GM18909 (cell line): ENCODE results near the gene KSR2.
"Not testable (repeated sequence)": the region's sequence is repeated elsewhere in the genome, so short reads cannot be mapped to it uniquely, and the experiment has no call there.

ENCODE experiments used
- ATAC-seq: cut with Tn5 transposase; IDR thresholded peaks from one replicate; pipeline ENCODE4 v1.9.1; 2021; ENCODE audit warnings: mild to moderate bottlenecking; ENCODE audit not compliant: unreplicated experiment, poor library complexity

The KSR2 gene

DNA sequence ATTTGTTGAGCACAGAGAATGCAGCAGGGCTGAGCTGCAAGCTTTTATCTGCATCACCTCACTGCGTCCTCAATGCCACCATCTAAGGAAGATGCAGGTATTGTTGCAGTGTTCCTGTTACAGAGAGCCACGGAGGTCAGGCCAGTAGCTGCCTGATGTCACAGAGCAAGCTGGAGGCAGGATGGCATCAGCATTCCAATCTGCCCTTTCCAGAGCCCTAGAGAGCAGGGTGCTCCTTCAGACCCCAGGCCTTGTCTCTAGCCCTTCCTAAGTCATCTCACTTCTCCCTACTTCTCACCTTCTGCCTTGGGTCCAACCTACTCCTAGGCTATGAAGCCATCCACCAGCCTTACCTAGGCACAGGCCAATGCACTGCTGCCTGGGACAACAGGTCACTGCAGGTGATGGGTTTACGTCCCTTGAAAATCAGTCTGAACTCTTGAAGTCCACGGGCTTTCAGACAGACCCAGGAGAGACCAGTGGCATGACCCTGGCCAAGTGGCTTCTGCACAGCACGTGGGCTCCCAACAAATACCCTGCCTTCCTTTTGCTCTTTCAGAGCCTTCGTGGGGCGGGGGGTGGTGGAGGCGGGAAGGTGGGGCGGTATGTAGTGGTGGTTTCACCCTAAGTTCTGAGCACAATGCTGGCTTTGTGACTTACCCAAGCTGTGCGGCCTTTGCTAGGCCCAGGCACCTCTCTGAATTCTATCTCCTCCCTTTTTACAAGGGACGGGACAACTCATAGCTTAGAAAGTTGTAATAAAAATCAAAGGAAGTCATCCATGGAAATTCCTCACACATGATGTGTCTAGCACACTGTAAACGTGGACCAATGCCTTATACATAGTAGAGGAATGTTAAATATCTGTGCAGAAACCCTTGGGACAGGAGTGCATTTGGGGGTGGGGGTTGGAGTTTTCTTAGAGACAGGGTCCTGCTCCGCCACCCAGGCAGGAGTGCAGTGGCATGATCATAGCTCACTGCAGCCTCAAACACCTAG lies 136.0 kb downstream of the KSR2 start:
- ATAC-seq, result no peak

DNA sequence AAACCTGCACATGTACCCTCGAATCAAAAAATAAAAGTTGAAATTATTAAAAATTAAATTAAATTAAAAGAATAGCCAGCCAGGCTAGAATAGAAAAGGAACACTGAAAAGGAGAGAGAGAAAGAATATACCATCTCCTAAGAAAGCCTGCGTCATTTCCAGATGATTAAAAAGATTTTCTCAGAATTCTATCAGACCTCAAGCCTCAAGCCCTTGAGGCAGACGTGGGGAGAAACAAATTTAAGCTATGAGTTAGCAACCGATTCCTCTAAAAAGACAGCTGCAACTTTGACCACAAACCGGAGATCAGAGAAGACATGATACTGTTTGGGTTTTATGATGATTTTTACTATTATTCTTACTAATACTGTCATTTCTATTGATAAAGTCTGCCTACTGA lies 138.3 kb downstream of the KSR2 start:
- no peak for ATAC-seq

- ATAC-seq, result no peak
These were observed 139.7 kb downstream of the KSR2 start for GRCh38 chr12:117829108-117829507.

DNA sequence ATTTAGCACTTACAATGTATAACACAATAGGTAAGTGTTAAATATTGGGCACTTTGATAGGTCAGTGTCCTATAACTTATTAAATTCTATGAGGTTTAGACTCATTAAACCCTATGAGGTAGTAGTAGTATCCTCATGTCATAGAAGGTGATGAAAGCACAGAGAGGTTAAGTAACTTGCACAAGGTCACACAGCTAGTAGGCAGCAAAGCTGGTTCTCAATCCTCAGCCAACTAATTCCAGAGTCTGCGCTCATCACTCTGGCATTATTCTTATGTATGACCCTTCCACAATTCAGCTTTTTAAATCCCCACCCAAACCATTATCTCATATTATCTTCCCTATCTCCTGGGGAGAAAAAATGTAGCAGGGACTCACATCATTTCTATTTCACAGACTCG lies 141.1 kb downstream of the KSR2 start:
- no peak for ATAC-seq

DNA sequence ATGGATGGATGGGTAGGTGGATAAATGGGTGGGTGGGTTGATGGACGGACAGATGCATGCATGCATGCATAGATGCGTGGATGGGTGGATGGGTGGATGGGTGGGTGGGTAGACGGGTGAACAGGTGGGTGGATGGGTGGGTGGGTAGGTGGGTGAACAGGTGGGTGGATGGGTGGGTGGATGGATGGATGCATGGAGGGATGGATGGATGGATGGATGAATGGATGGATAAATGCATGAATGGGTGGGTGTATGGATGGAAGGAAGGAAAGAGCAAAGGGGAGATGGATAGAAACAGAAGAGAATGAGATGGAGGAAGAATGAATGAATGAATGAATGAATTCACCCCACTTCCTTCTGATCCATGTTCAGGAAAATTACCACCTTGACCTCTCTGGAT lies 143.0 kb downstream of the KSR2 start:
- no peak for ATAC-seq

DNA sequence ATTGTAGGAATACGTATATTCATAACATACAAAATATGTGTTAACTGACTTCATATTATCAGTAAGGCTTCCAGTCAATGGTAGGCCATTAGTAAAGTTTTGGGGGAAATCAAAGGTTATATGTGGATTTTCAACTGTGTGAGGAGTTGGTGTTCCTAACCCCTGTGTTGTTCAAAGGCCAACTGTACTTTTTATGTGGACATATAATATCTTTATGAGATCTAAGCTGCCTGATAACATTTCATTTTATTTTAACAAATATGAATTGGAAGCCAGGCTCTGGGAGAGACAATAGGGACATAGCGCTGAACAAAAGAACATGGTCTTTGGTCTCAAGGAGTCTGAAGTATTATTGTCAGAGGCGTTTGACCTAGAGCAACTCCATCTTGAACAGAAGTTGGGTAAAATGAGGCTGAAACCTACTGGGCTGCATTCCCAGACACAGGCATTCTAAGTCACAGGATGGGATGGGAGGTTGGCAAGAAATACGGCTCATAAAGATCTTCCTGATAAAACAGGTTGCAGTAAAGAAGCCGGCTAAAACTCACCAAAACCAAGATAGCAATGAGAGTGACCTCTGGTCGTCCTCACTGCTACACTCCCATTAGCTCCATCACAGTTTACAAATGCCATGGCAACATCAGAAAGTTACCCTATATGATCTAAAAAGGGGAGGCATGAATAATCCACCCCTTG lies 147.2 kb downstream of the KSR2 start:
- ATAC-seq, result no peak

DNA sequence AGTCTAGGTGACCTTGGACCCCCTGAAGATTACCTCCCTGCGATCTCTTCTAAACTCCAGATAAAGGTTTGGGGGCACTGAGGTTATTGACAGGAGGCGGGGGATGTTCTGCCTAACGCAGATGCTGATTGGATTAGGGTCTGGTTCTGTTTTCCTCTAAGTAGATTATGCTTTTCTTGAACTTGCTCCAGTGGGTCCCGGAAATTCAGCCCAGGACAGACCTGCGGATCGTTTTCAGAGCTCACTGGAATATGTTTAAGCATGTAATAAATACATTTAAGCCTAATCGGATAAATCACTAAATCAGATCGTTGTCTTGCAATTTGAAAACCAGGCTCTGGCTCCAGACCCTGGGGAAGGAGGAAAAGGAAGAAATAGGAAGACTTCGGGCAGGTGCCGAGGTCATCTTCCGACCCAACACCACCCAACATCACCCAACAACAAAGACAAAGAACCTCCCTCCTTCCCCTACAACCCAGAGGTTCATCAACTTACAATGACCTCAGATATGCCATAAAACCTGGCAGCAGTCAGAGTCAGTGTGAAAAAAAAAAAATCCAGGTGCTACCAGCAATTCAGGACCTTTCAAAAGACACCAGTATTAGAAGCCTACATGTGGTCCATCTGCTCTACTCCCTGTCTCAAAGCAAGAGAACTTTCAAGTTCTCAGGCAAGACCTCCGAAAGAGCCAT lies 148.4 kb downstream of the KSR2 start:
- no peak for ATAC-seq

- no peak for ATAC-seq
These were observed 149.6 kb downstream of the KSR2 start for GRCh38 chr12:117819160-117819559.

DNA sequence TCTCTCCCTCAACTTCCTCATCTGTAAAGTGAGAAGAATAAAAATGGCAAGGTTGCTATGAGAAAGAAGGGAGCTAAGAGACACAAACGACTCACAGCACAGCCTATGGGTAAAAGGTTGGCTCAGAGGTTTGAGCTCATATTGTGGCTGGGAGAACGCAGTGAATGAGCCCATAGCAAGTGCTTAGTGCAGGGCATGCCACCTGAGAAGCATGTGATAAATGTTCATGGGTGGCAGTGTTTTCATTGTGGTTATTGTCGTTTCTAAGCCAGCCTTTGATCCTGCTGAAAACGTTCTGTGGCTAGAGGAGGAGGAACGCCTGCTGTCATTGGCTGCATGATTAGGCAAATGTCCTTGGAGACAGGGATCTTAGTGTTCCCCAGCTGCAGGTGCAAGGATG lies 150.4 kb downstream of the KSR2 start:
- no peak for ATAC-seq

- ATAC-seq, result no peak
These were observed 159.3 kb downstream of the KSR2 start for GRCh38 chr12:117809509-117809908.

DNA sequence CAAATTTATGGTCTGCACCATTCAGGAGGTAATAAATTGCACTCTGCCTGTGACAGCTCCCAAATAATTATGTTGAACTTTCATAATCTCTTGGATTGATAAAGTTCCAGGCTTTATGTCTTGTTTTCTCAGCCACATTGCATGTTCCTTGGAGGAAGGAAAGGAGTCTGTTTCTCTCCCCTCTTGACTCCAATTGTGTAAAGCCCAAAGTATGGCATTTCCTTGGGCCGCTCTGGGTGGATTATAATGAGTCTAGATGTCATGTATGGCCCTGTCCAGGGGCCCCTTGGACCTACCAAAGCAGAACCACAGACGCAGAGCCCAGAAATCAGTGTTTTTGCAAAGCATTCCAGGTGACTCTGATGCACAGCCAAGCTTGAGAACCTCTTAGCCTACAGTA lies 160.8 kb downstream of the KSR2 start:
- no peak for ATAC-seq

DNA sequence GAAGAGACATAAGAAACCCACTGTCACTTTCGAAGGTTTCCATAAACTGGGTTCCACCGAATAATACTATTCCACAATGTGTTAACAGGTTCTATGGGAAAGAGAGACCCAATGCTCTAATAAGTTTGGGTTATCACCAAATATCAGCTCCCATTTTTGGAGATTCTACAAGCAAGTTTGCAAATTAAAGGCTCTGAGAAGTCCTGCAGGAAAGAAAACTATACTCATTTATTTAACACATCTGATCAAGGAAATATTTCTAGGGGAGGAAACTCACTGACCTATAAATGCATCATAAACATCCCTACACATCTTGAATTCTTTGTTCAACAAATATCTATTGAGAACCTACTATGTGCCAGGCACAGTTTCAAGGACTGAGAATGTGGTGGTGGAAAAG lies 161.4 kb downstream of the KSR2 start:
- ATAC-seq, result no peak

GRCh38 chr12:117805865-117806264 lies 162.9 kb downstream of the KSR2 start:
- no peak for ATAC-seq

GRCh38 chr12:117803001-117803400 lies 165.8 kb downstream of the KSR2 start:
- no peak for ATAC-seq

DNA sequence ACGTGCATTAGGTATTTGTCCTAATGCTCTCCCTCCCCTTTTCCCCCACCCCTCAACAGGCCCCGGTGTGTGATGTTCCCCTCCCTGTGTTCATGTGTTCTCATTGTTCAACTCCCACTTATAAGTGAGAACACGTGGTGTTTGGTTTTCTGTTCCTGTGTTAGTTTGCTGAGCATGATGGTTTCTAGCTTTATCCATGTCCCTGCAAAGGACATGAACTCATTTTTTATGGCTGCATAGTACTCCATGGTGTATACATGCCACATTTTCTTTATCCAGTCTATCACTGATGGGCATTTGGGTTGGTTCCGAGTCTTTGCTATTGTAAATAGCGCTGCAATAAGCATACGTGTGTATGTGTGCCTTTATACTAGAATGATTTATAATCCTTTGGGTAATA lies 168.1 kb downstream of the KSR2 start:
- ATAC-seq, result not testable (repeated sequence)

GRCh38 chr12:117797202-117797601 lies 171.6 kb downstream of the KSR2 start:
- ATAC-seq, result no peak

DNA sequence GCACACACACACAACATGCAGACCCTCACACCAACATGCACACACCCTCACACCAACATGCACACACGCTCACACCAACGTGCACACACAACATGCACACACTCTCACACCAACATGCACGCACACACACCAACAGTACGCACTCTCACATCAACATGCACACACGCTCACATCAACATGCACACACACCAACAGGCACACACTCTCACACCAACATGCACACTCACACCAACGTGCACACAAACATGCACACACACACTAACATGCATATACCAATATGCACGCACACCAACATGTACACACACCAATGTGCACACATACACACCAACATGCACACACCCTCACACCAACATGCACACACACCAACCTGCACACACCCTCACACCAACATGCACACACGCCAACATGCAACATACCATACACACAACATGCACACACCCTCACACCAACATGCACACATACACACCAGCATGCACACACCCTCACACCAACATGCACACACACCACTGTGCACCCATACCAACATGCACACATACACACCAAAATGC lies 175.8 kb downstream of the KSR2 start:
- no peak for ATAC-seq

DNA sequence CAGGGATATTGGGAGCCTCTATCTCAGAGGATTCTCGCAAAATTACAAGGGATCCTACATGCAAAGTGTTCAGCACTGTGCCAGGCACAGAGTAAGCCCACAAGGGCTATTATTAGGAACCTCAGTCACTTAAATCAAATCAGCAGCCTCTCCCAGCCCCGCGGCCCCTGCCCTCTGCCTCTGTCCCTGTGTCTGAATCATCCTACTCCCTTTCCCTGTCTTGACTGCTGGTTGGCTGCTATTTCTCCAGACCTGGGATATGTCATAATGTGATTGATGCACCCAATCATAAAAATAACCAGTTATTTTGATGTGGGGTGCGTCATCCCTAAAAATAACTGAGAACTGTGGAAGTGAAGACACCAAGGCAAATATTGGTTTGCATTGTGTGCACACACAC lies 176.3 kb downstream of the KSR2 start:
- no peak for ATAC-seq

DNA sequence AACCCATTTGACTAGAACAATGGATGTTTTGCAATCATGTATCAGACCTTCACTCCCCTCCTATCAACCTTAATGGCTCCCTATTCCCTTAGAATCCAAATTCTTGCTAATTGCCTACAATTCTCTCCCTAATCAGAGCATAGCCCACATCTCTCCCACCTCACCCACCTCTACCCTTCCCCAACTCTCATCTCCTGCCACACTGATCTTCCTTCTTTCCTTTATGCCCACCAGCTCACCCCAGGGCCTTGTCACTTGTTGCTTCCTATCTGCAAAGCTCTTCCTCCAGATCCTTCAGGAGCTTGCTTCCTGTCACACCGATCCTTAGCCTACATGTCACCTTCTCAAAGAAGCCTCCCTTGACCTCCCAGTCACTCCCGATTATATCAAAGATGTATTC lies 177.8 kb downstream of the KSR2 start:
- no peak for ATAC-seq

DNA sequence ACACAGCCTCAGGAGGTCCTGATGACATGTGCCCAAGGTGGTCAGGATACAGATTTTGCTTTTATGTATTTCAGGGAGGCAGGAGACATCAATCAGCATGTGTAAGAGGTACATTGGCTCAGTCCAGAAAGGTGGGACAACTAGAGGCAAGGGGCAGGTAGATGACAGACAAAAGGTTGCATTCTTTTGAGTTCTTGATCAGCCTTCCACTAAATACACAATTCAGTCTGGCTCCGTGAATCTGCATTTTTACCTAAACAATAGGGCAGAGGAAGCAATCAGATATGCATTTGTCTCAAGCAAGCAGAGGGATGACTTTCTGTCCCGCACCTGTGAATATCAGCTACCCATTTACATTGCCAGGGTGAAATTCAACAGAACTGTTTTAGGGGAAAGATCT lies 178.6 kb downstream of the KSR2 start:
- ATAC-seq, result no peak
